Jurkat, Clone E6-1 (cell line): ENCODE results near the gene DDX59.
"Not testable (repeated sequence)": the region's sequence is repeated elsewhere in the genome, so short reads cannot be mapped to it uniquely, and the experiment has no call there.

Experiments
- DNase-seq: peaks from one replicate; pipeline ENCODE4 v3.0.0-alpha.2; 2011; ENCODE audit warnings: low read depth, low spot score
- H3K4me3 ChIP-seq: 2 replicates; pipeline ENCODE4 v1.5.1; 2011; ENCODE audit warnings: mild to moderate bottlenecking, low read length, control low read depth, moderate library complexity

DDX59 gene

DNA sequence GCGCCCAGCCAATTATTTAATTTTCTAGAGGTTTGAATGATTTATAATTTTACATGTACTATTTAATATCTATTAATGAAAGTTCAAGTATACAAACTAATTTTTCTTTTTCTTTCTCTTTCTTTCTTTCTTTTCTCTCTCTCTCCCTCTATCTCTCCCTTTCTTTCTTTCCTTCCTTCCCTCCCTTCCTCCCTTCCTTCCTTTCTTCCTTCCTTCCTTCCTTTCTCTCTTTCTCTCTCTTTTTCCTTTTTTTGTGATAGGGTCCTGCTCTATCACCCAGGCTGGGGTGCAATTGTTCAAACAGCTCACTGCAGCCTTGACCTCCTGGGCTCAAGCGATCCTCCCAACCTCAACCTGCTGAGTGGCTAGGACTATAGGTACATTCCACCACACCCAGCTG is 33.0 kb downstream of the DDX59 start:
- H3K4me3 ChIP-seq, result no peak overlapping the region
- no peak for DNase-seq

DNA sequence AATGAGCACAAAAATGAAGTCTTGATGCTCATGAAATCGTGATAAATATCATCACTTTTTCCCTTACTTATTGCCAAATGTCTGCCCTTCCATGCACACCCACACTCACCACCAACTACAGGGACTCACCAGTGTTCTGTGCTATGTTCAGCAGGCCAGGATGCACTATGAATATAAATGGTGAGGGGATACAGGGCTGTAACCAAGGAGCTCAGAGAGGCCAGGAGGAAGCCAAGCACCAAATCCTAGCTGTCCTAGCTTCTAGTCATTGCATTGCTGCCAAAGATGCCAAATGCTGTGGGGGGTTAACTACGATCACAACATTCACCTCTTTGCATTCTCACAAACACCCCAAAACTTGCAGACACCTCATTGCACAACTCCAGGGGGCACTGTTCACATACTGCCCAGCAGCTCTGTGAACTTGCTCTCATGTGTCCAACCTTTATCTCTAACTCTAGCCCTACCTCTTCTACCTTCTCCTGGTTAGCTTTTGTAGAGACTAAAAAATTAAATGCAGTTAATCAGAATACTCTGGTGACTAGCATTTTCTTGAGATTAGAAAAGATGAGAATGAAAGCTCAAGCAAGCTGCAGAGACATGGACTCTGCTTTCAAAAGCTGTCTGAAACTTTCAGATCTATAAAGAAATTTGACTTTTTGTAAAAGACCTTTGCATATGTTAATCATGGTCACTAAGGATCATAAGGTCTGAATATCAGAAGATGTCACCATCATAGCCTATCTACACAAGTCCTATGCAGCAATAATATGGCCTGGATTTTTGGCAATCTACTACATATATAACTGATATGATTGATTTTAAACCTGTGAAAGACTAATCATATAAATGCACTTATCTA is 35.2 kb downstream of the DDX59 start:
- H3K4me3 ChIP-seq, result no peak overlapping the region
- no peak for DNase-seq

DNA sequence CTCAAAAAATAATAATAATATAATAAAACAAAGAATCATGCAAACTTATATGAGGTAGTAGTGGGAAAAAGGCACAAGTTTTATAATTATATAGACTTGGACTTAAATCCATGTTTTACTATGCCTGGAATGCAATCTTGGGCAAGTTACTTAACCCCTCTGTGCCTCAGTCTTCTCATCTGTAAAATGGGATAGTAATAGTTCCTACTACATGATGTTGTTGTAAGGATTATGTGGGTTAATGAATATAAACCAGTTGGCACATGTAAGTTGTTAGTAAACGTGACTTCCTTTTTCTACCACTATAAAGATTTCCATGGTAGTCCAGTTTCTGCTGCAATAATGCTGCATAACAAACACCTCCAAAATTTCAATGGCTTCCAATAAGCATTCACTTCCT is 38.3 kb downstream of the DDX59 start:
- H3K4me3 ChIP-seq, result no peak overlapping the region
- no peak for DNase-seq

DNA sequence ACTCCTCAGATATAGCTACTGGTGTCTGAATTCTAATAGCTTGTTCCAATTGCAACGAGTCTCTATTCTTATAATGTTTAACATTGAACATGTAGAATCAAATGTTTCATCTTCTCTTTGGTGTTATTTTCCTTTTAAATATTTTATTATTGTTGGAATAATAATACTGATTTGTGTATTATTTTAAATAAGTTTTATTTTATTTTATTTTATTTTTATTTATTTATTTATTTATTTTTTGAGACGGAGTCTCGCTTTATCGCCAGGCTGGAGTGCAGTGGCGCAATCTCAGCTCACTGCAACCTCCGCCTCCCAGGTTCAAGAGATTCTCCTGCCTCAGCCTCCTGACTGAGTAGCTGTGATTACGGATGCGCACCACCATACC is 39.2 kb downstream of the DDX59 start:
- not testable (repeated sequence) for H3K4me3 ChIP-seq, DNase-seq

DNA sequence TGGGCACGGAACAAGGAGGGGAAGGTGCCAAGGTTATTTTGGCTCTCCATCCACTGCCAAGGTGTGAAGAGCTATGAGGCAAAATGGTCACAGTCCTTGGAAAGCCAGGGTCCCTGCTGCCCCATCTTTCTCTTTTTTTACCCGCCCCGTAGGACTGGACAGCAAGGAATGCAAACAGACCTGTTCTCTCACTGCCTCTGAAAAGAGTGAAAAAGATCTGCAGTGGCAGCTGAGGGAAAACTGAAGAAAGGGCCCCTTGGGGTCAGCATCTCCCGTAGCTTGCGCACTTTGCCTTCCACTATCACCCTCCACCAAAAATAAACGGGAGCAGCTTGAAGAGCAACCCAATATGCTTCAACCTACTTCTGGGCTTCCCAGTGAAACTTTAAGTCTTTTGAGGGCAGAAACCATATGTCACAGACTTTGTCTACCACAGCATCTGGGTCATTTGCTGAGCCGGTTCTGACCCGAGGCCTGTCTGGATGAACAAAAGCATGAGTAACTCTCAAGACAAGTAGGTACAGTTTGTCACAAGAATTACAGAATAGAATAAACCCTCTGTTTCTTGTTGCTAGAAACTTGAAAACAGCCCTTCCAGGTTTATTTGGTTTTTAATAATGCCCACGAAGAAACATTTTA is 39.7 kb downstream of the DDX59 start:
- no peak for DNase-seq
- no peak overlapping the region for H3K4me3 ChIP-seq

DNA sequence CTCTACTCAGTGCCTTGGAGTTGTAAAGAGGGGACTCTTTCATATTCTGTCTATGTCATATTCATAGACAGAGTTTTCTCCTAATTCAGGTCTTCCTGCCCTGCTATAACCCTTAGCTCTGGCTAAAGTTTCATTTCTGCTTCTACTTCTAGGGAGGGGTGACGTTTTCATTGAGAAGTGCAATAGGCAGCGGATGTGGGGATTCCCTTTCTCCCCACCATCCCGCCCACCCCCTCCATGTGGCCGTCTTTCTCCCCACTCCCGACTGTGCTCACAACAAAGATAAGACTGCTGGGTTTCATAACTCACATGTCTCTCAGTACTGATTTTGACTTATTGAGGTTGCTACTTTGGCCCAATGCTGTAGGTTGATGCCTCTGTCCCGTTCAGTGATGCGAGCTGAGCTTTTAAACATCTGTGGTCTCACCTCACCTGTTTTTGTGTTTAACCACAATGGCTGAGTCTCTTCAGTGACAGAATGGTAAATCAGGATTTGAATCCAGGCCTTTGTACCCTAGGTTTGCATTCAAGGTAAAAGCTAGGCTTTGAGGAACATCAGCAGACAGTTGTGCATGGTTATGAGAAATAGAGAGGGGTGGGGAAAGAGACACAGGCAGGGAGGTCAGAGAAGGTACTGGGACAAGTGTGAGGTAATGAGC is 41.4 kb downstream of the DDX59 start:
- H3K4me3 ChIP-seq, result no peak overlapping the region
- DNase-seq, result peak; percentile 33

DNA sequence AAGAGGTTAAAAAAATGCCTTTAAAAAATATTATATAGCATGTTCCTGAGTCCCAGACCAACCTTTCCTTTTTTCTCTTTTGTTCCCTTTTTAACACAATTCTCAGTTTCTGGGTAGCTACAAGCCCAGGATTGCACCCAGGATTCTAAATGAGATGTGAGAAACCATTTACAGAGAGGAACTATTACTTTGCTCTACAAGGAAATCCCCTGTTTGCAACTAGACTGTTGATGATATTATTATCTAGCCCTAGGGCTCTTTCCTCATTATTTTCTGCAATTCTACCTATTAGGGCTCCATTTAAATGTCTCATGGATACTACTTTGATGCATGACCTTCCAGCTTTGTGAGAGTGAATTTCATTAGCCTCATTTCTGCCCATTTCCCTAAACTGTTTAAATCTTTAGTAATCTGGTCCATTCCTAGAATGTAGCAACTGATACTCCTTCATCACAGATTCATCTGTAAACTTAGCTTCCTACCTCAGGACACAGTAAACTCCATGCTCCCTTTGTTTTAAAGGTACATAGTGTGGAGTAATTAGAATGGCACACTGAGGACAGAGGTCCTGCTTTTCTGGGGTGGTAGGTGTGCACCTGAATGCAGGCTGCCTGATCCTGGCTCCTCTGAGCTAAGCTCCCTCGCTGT is 42.0 kb downstream of the DDX59 start:
- DNase-seq, result no peak

DNA sequence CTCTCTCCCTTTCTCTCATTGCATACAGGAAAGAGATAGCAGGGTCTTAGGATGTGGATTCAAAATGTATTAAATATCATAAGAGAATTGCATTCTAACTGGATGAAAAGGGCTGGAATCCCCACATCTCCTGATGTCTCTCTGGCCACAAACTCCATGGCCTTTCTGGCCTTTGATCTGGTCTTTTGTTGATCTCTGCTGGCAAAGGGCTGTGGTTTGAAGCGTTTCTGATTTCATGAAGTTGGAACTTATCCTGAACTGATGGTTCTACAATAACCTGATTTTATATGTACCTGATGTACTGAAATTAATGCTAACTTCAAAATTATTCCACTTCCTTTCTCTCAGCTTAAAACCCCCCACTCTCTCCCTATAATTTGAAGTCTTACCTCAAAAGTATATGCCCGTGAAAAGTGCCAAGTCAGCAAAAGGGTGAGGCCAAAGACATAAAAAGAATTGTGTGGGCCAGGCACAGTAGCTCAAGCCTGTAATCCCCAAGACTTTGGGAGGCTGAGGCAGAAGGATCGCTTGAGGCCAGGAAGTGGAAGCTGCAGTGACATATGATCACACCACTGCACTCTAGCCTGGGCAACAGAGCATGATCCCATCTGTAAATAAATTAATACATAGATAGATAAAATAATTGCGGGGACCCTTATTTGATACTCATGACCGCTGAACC is 42.7 kb downstream of the DDX59 start:
- H3K4me3 ChIP-seq, result no peak overlapping the region
- no peak for DNase-seq

More for the DNA sequence above, 42.0 kb downstream of the DDX59 start:
- no peak overlapping the region for H3K4me3 ChIP-seq

DNA sequence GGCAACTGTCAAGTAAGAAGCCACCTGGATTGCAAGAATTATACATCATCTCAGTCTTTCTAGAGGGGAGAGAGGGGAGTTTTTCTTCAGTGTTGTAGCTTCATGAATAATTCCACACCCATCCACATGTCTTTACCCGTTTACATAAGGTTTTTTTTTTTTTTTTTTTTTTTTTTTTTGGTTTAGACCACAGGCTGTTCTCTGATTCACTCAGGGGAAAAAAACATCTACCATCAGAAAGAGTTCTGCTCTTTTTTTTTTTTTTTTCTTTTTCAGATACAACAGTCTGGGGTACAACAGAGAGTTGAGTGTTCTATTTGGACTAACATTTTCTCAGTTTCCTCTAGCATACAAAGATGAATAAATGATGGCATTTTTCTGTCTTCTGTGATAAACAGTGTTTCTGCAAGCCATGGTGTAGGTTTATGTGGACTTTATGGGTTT is 44.3 kb downstream of the DDX59 start:
- no peak overlapping the region for H3K4me3 ChIP-seq
- DNase-seq, result peak; percentile 31

DNA sequence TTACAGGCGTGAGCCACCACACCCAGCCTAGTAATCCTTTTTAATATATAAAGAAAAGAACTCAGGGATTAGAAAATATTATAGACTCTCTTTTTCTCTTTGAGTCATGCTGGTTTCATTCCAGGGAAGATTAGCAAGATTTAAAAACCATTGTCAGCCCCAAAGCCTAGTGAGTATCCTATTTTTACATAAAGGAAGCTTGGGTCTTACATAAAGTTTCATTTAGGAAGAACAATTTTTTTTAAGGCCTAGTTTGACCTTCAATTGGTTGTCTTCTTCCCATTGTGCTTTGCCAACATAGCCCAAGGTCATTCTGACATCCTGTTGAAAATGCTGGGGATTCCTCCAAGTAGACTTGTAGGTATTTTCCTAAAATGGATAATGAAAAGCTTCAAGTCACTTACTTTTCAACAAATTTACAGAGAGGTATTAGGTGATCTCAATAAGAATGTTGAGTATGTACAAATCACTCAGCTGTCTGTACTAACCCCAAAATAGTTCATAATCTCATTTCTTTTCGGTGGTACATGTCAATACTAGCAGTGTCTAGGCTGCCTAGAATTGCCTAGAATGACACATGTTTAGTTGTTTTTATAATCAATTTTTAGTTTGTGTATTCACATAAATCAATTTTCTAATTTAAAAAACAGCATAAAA is 44.9 kb downstream of the DDX59 start:
- no peak overlapping the region for H3K4me3 ChIP-seq
- DNase-seq, result no peak

DNA sequence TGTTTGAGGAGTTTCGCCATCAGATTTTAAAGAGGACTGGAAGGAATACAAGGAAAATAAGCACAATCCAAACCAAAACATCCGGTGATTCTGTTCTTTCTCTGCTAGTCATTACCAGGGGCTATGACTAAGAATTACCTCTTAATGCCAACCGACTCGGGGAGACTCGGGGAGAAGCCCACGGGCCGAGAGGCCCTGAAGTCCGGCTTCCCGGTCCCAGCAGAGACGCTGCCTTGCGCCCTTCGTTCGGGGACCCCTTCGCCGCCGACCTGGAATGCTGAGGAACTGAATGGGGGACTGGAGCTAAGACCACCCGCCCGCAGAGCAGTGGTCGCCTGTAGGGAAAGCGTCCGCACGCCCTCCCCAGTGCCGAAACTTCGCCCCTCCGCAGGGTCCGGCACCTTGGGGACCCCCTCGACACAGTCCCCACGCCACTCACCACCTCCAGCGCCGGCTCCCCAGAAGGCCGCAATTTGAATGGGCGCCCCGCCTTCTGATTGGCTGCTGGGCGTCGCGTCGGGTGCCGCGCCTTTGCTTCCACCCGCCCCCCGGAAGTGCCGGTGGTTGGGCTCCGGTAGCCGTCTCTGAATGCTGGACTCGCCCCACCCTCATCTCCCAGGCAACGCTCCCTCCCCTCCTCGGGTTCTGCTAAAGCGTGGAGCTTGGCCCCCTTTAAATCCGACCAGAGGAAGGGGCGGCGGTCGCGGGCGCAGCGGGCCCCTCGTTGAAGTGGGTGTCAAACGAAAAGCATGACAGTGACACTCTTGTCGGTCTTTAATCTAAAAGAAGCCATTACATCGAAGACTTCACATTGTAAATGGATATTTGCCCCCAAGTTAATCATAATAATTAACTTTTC is 49.2 kb downstream of the DDX59 start, which contains the start of gene KIF14:
Gene KIF14, minus strand, starts transcription at position 479 of the 859 bp plus-strand sequence. CDS start 2,028 bp downstream, outside the sequence.
- peak within 1 kb of the TSS; percentile 85 for H3K4me3 ChIP-seq
- DNase-seq, result peak; percentile 91

DNA sequence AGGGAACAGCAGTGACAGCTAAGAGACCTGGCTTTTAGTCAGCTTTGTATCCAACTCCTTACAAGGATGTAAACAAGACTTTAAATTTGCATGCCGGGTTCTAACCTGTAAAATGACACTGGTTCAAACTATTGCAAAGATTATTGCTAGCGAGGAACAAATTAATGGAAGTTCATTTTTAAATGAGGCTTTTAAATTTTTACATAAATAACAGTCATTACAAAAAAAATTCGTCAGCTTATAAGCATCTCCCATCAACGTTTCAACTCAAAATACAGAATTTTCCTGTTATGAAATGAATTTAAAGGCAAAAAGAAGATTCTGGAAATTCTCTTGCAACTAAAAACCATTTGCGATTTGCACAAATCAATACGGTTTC is 49.8 kb downstream of the DDX59 start:
- H3K4me3 ChIP-seq, result peak overlapping the region; percentile 85
- no peak for DNase-seq

DNA sequence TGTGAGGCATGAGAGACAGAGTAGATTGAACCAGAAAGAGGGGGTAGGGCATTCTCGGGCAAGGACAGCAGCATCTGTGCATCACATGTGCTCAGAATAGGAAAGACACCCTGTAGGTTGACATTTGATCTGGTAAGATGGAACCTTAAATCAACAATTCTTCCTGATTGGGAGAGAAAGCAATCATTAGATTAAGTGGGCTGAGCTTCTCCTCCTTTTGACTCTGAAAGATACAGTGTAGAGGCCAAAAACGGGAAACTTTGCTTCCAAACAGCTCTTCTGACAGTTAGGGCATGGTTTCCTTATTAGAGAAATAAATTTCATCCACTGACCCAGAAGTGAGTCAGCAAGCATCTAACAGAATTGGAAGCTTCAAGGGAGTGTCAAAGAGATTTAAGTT is 58.9 kb downstream of the DDX59 start:
- H3K4me3 ChIP-seq, result no peak overlapping the region
- DNase-seq, result no peak

DNA sequence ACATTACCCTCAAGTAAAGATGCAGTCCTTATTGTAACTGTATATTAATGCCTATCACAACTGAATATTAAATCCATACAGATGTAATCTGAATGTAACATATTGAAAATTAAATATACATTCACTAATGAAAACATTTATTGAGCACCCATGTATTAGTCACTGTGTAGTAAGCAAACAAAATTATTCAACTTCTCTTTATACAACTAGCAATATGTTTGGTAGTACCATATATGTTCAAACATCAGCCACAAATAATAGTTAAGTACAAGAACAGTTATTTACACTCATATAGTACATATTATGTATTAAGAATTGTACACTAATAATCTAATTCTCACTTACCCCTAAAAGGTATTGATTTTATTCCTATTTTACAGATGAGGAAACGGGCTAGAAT is 67.1 kb downstream of the DDX59 start:
- DNase-seq, result no peak
- H3K4me3 ChIP-seq, result no peak overlapping the region
